ENCODE measurements around the gene P2RX6. TPM values are rescaled to one million over a fixed set of nuclear protein-coding genes. Genes with fewer than 3 reads are reported as not detected.

The P2RX6 gene
- total and polyA plus RNA-seq, 7 experiments from 2014 or later = 0.15 to 1.7 (median 0.65) TPM; not detected in 1

GRCh38 chr22:21030032-21030431 is 15.1 kb downstream of the P2RX6 start:
- H3K27ac Mint-ChIP-seq = no peak overlapping the region
- DNase-seq = no peak
- Histone ChIP-seq H3K27me3 (ENCODE audit: control insufficient read depth in 2 of 2, insufficient read depth in 2 of 2, low read length in 2 of 2) (no peaks in the 10 kb centered on the region), H3K9me3 (ENCODE audit: control insufficient read depth in 2 of 3, low read length in 3 of 3) (no peaks in the 10 kb centered on the region), H3K4me1 (ENCODE audit: control insufficient read depth in 2 of 2, insufficient read depth in 2 of 2, low read length in 2 of 2) (peaks cover 8 to 19% of the 10 kb centered on the region in 2 donors), H3K36me3 (ENCODE audit: control insufficient read depth in 2 of 3, insufficient read depth in 3 of 3, low read length in 3 of 3) (no peaks in the 10 kb centered on the region), H3K4me3 (ENCODE audit: low read length) (no peak overlapping the region), H3K27ac (ENCODE audit: low read depth, low read length) (no peak overlapping the region)
- POLR2A ChIA-PET = no interaction called here
- no peaks in the 10 kb centered on the region for H3K9me3 Mint-ChIP-seq
- H3K27me3 Mint-ChIP-seq = peaks cover 19 to 30% (median 22%) of the 10 kb centered on the region in 5 donors
- peak overlapping the region in 1 of 10 donors; percentile 30 for H3K4me3 Mint-ChIP-seq
- H3K36me3 Mint-ChIP-seq = no peaks in the 10 kb centered on the region
- H3K4me1 Mint-ChIP-seq = peaks cover 9 to 22% (median 13%) of the 10 kb centered on the region in 7 donors
- intact Hi-C loops (cut with micrococcal nuclease) = no loop called here
- no peak for ATAC-seq
- CTCF ChIA-PET = no interaction called here

- no peak overlapping the region for H3K27ac ChIP-seq (ENCODE audit: low read depth, low read length)
- Mint-ChIP-seq H3K9me3 (no peaks in the 10 kb centered on the region), H3K27ac (no peak overlapping the region), H3K36me3 (no peaks in the 10 kb centered on the region), H3K27me3 (peaks cover 19 to 32% (median 22%) of the 10 kb centered on the region in 5 donors), H3K4me3 (peak overlapping the region in 4 of 10 donors; percentile 14 to 77 (median 23)), H3K4me1 (peaks cover 4 to 14% (median 6%) of the 10 kb centered on the region in 7 donors)
- intact Hi-C loops (cut with micrococcal nuclease) = no loop called here
- peaks cover 0 to 11% of the 10 kb centered on the region in 2 donors for H3K4me1 ChIP-seq (ENCODE audit: control insufficient read depth in 2 of 2, insufficient read depth in 2 of 2, low read length in 2 of 2)
- no peaks in the 10 kb centered on the region for H3K9me3 ChIP-seq (ENCODE audit: control insufficient read depth in 2 of 3, low read length in 3 of 3)
- H3K36me3 ChIP-seq (ENCODE audit: control insufficient read depth in 2 of 3, insufficient read depth in 3 of 3, low read length in 3 of 3) = no peaks in the 10 kb centered on the region
- ChIA-PET CTCF (no interaction called here), POLR2A (no interaction called here)
- no peaks in the 10 kb centered on the region for H3K27me3 ChIP-seq (ENCODE audit: control insufficient read depth in 2 of 2, insufficient read depth in 2 of 2, low read length in 2 of 2)
- DNase-seq = peak in 1 of 9 donors; percentile 2
- H3K4me3 ChIP-seq (ENCODE audit: low read length) = no peak overlapping the region
- no peak for ATAC-seq
Measured at GRCh38 chr22:21030621-21031544, 15.9 kb downstream of the P2RX6 start.

- Mint-ChIP-seq H3K36me3 (no peaks in the 10 kb centered on the region), H3K9me3 (no peaks in the 10 kb centered on the region), H3K27me3 (peaks cover 19 to 39% (median 22%) of the 10 kb centered on the region in 5 donors), H3K27ac (no peak overlapping the region), H3K4me3 (peak overlapping the region in 2 of 10 donors; percentile 25 to 77), H3K4me1 (peaks cover 3 to 10% (median 6%) of the 10 kb centered on the region in 7 donors)
- POLR2A ChIA-PET = interaction anchor here (0.5 kb wide), 1 partner anchor 417 kb away, joined by 3 read pairs; no protein-coding TSS in a partner anchor
- CTCF ChIA-PET = no interaction called here
- no peaks in the 10 kb centered on the region for H3K27me3 ChIP-seq (ENCODE audit: control insufficient read depth in 2 of 2, insufficient read depth in 2 of 2, low read length in 2 of 2)
- H3K27ac ChIP-seq (ENCODE audit: low read depth, low read length) = no peak overlapping the region
- DNase-seq (no peak), ATAC-seq (no peak)
- no peaks in the 10 kb centered on the region for H3K9me3 ChIP-seq (ENCODE audit: control insufficient read depth in 2 of 3, low read length in 3 of 3)
- peaks cover 0 to 9% of the 10 kb centered on the region in 2 donors for H3K4me1 ChIP-seq (ENCODE audit: control insufficient read depth in 2 of 2, insufficient read depth in 2 of 2, low read length in 2 of 2)
- intact Hi-C loops (cut with micrococcal nuclease) = no loop called here
- H3K4me3 ChIP-seq (ENCODE audit: low read length) = no peak overlapping the region
- no peaks in the 10 kb centered on the region for H3K36me3 ChIP-seq (ENCODE audit: control insufficient read depth in 2 of 3, insufficient read depth in 3 of 3, low read length in 3 of 3)
Measured at GRCh38 chr22:21031545-21032036, 16.6 kb downstream of the P2RX6 start.

- H3K4me3 ChIP-seq (ENCODE audit: low read length) = no peak within 1 kb of the TSS
- no peaks in the 10 kb centered on the region for H3K9me3 ChIP-seq (ENCODE audit: control insufficient read depth in 2 of 3, low read length in 3 of 3)
- H3K27me3 ChIP-seq (ENCODE audit: control insufficient read depth in 2 of 2, insufficient read depth in 2 of 2, low read length in 2 of 2) = no peaks in the 10 kb centered on the region
- H3K4me1 ChIP-seq (ENCODE audit: control insufficient read depth in 2 of 2, insufficient read depth in 2 of 2, low read length in 2 of 2) = peaks cover 0 to 9% of the 10 kb centered on the region in 2 donors
- ATAC-seq = peak; percentile 55
- Mint-ChIP-seq H3K27ac (no peak within 1 kb of the TSS), H3K9me3 (no peaks in the 10 kb centered on the region), H3K4me1 (peaks cover 1 to 10% (median 6%) of the 10 kb centered on the region in 7 donors), H3K27me3 (peaks cover 19 to 40% (median 22%) of the 10 kb centered on the region in 5 donors), H3K36me3 (no peaks in the 10 kb centered on the region), H3K4me3 (peak within 1 kb of the TSS in 6 of 10 donors; percentile 26 to 77 (median 49))
- no peak within 1 kb of the TSS for H3K27ac ChIP-seq (ENCODE audit: low read depth, low read length)
- H3K36me3 ChIP-seq (ENCODE audit: control insufficient read depth in 2 of 3, insufficient read depth in 3 of 3, low read length in 3 of 3) = no peaks in the 10 kb centered on the region
- POLR2A ChIA-PET = interaction anchor here (0.5 kb wide), 1 partner anchor 416 kb away, joined by 3 read pairs; no protein-coding TSS in a partner anchor
- intact Hi-C loops (cut with micrococcal nuclease) = no loop called here
- DNase-seq = no peak
- CTCF ChIA-PET = no interaction called here
Measured at GRCh38 chr22:21032037-21032867, 17.3 kb downstream of the P2RX6 start, which contains the start of gene SLC7A4. TSS of gene SLC7A4 (minus strand) at chr22:21032561. CDS start at chr22:21031812, 749 bp downstream.

DNA sequence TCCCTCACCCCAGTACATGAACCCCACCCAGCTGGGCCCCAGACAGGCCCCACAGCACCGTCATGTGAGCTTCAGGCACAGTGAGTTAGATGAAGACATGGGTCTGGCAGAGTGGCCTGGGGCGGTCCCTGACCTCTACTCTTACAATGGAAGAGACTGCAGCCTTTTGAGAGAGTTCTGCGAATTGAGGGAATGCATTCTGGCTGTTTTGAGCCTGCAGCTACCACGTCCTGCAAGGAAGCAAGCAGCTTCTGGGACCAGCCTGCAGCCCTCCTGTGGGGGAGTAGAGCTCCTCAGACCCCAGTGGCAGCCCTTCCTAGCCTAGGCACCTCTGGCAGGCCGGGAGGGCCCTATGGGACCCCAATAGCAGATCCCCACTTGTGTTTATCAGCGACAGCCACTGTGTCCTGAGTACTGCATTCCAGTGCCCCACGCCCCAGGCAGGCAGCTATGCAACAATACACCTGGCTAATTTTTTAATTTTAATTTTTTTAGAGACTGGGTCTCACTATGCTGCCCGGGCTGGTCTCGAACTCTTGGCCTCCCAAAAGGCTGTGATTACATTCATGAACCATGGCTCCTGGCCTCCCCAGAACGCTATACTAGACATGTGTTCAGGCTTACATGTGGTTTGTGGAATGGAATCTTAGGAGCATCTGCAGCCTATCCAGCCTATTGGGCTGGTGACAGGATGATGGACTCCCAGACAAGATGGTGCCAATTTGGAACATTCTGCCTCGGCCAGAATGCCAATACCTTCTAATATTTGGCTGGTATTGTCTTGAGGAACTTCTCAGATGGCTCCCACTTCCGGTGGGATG is 18.1 kb downstream of the P2RX6 start:
- Histone ChIP-seq H3K4me3 (ENCODE audit: low read length) (no peak overlapping the region), H3K27me3 (ENCODE audit: control insufficient read depth in 2 of 2, insufficient read depth in 2 of 2, low read length in 2 of 2) (no peaks in the 10 kb centered on the region), H3K36me3 (ENCODE audit: control insufficient read depth in 2 of 3, insufficient read depth in 3 of 3, low read length in 3 of 3) (no peaks in the 10 kb centered on the region), H3K9me3 (ENCODE audit: control insufficient read depth in 2 of 3, low read length in 3 of 3) (no peaks in the 10 kb centered on the region), H3K4me1 (ENCODE audit: control insufficient read depth in 2 of 2, insufficient read depth in 2 of 2, low read length in 2 of 2) (peaks cover 0 to 9% of the 10 kb centered on the region in 2 donors), H3K27ac (ENCODE audit: low read depth, low read length) (no peak overlapping the region)
- Mint-ChIP-seq H3K27ac (no peak overlapping the region), H3K36me3 (no peaks in the 10 kb centered on the region), H3K27me3 (peaks cover 19 to 44% (median 22%) of the 10 kb centered on the region in 5 donors), H3K9me3 (no peaks in the 10 kb centered on the region), H3K4me1 (peaks cover 1 to 10% (median 6%) of the 10 kb centered on the region in 7 donors), H3K4me3 (peak overlapping the region in 3 of 10 donors; percentile 32 to 77 (median 56))
- ChIA-PET POLR2A (no interaction called here), CTCF (no interaction called here)
- DNase-seq (no peak), ATAC-seq (no peak)
- intact Hi-C loops (cut with micrococcal nuclease) = no loop called here

GRCh38 chr22:21033895-21034294 is 18.9 kb downstream of the P2RX6 start:
- intact Hi-C loops (cut with micrococcal nuclease) = no loop called here
- Mint-ChIP-seq H3K4me1 (peaks cover 1 to 10% (median 6%) of the 10 kb centered on the region in 7 donors), H3K9me3 (no peaks in the 10 kb centered on the region), H3K27ac (no peak overlapping the region), H3K36me3 (no peaks in the 10 kb centered on the region), H3K4me3 (no peak overlapping the region), H3K27me3 (peaks cover 19 to 49% (median 27%) of the 10 kb centered on the region in 5 donors)
- DNase-seq = no peak
- ATAC-seq = no peak
- Histone ChIP-seq H3K4me3 (ENCODE audit: low read length) (no peak overlapping the region), H3K27ac (ENCODE audit: low read depth, low read length) (no peak overlapping the region), H3K9me3 (ENCODE audit: control insufficient read depth in 2 of 3, low read length in 3 of 3) (no peaks in the 10 kb centered on the region), H3K27me3 (ENCODE audit: control insufficient read depth in 2 of 2, insufficient read depth in 2 of 2, low read length in 2 of 2) (no peaks in the 10 kb centered on the region), H3K36me3 (ENCODE audit: control insufficient read depth in 2 of 3, insufficient read depth in 3 of 3, low read length in 3 of 3) (no peaks in the 10 kb centered on the region), H3K4me1 (ENCODE audit: control insufficient read depth in 2 of 2, insufficient read depth in 2 of 2, low read length in 2 of 2) (peaks cover 0 to 9% of the 10 kb centered on the region in 2 donors)
- CTCF ChIA-PET = no interaction called here
- POLR2A ChIA-PET = no interaction called here
